Esophagus squamous epithelium (tissue), 5 donors: ENCODE measurements around the gene MYO1B. TPM values are rescaled to one million over a fixed set of nuclear protein-coding genes. Genes with fewer than 3 reads are reported as not detected.

Source experiments
- DNase-seq: peaks from one replicate; lab custom pipeline; 2025; lab: John Stamatoyannopoulos, UW
- H3K27ac ChIP-seq, 4 donors: fragments of 200-600 bp; sonication (generic); one replicate each; pipeline ENCODE4 v1.5.1; 2016 to 2019; ENCODE audit warnings: mild to moderate bottlenecking in 1 of 4
- H3K27me3 ChIP-seq, 4 donors: fragments of 200-600 bp; sonication (generic); 1 replicate in 3 of 4; 2 replicates in 1 of 4; pipeline versions ENCODE4 v1.5.1 to v1.6.0; 2017 to 2021; ENCODE audit warnings: antibody characterized with exemption in 1 of 4
- H3K36me3 ChIP-seq, 3 donors: fragments of 200-600 bp; sonication (generic); one replicate each; pipeline ENCODE4 v1.5.1; 2016 to 2019
- H3K4me1 ChIP-seq, 3 donors: fragments of 200-600 bp; sonication (generic); one replicate each; pipeline ENCODE4 v1.5.1; 2017 to 2019
- H3K4me3 ChIP-seq, 4 donors: fragments of 200-600 bp; sonication (generic); 1 replicate in 3 of 4; 2 replicates in 1 of 4; pipeline ENCODE4 v1.5.1; 2016 to 2019; ENCODE audit warnings: mild to moderate bottlenecking in 2 of 4, moderate library complexity in 1 of 4
- H3K9me3 ChIP-seq, 3 donors: fragments of 200-600 bp; sonication (generic); one replicate each; pipeline ENCODE4 v1.5.1; 2016 to 2019
- CTCF ChIP-seq, 6 experiments: fragments of 450-650 bp in 4 of 6; fragments of 200-600 bp in 2 of 6; sonication (generic) in 2 of 6; IDR thresholded peaks; one replicate each; pipeline ENCODE4 v1.5.1; 2016 to 2019; ENCODE audit warnings: antibody characterized with exemption in 6 of 6, mild to moderate bottlenecking in 4 of 6, moderate library complexity in 4 of 6
- POLR2A ChIP-seq, 4 donors: fragments of 450-650 bp; IDR thresholded peaks; one replicate each; pipeline ENCODE4 v1.6.1; 2017; ENCODE audit warnings: antibody characterized with exemption in 4 of 4, mild to moderate bottlenecking in 4 of 4, moderate library complexity in 3 of 4
- WGBS, 2 donors: methylation state at CpG; one replicate each; pipeline ENCODE4 v1.1.5; 2018; 5-methylcytosine and 5-hydroxymethylcytosine counted together
- intact Hi-C: fragments of 100-400 bp; cut with DNase I; formaldehyde crosslinking; loops from one replicate; pipeline ENCODE4 v1.15.0; 2022
- total RNA-seq, 4 donors: library from RNA; depleted of rRNA; stranded (reverse); fragments of >200 nt; gene quantifications; one replicate each; pipeline ENCODE4 v1.1.0, GENCODE V29; 2016
- donor health status: DM: yes; HTN: yes; CAD: no.

MYO1B gene
- total RNA-seq, 4 donors from 2014 or later, result 24.6 to 152 (median 37.5) TPM

GRCh38 chr2:191202209-191202721 lies 42.9 kb upstream of the MYO1B start:
- WGBS, 2 donors, result 16% methylated on average over 2 of the region's 2 CpGs
- Histone ChIP-seq H3K27me3 (no peaks in the 10 kb centered on the region), H3K36me3 (no peaks in the 10 kb centered on the region), H3K9me3 (no peaks in the 10 kb centered on the region), H3K4me1 (peaks cover 0 to 17% (median 9%) of the 10 kb centered on the region in 3 donors), H3K4me3 (no peak overlapping the region), H3K27ac (peak overlapping the region in 3 of 4 donors; percentile 42 to 74 (median 45))
- TF ChIP-seq POLR2A (IDR thresholded peaks at IDR 0.05) (no peak), CTCF (IDR thresholded peaks at IDR 0.05) (no peak)
- intact Hi-C loops, result no loop called here
- DNase-seq, result no peak

- no peak for DNase-seq
- intact Hi-C loops, result no loop called here
- Histone ChIP-seq H3K9me3 (no peaks in the 10 kb centered on the region), H3K27me3 (no peaks in the 10 kb centered on the region), H3K4me1 (peaks cover 0 to 17% (median 9%) of the 10 kb centered on the region in 3 donors), H3K4me3 (no peak overlapping the region), H3K36me3 (no peaks in the 10 kb centered on the region), H3K27ac (peak overlapping the region in 3 of 4 donors; percentile 42 to 74 (median 45))
- TF ChIP-seq CTCF (IDR thresholded peaks at IDR 0.05) (no peak), POLR2A (IDR thresholded peaks at IDR 0.05) (no peak)
- WGBS, 2 donors, result 13 to 23% methylated on average over 5 of the region's 5 CpGs
Measured at GRCh38 chr2:191202881-191203397, 42.3 kb upstream of the MYO1B start.

GRCh38 chr2:191204433-191204832 lies 40.8 kb upstream of the MYO1B start:
- DNase-seq, result no peak
- 48 to 54% methylated on average over 4 of the region's 4 CpGs for WGBS, 2 donors

GRCh38 chr2:191206613-191207471 lies 38.4 kb upstream of the MYO1B start:
- no peaks in the 10 kb centered on the region for H3K36me3 ChIP-seq
- no peak for DNase-seq
- H3K9me3 ChIP-seq, result no peaks in the 10 kb centered on the region
- H3K27ac ChIP-seq, result peak overlapping the region in 1 of 4 donors; percentile 34
- H3K27me3 ChIP-seq, result no peaks in the 10 kb centered on the region
- H3K4me3 ChIP-seq, result no peak overlapping the region
- WGBS, 2 donors, result 86 to 88% methylated on average over 13 of the region's 13 CpGs
- peaks cover 0 to 14% (median 9%) of the 10 kb centered on the region in 3 donors for H3K4me1 ChIP-seq
- intact Hi-C loops, result no loop called here
- no peak for TF ChIP-seq CTCF (IDR thresholded peaks at IDR 0.05)

More at GRCh38 chr2:191204433-191204832, 40.8 kb upstream of the MYO1B start:
- intact Hi-C loops, result no loop called here
- TF ChIP-seq CTCF (IDR thresholded peaks at IDR 0.05) (no peak), POLR2A (IDR thresholded peaks at IDR 0.05) (no peak)
- Histone ChIP-seq H3K27ac (no peak overlapping the region), H3K9me3 (no peaks in the 10 kb centered on the region), H3K4me1 (peaks cover 0 to 17% (median 9%) of the 10 kb centered on the region in 3 donors), H3K4me3 (peak overlapping the region in 1 of 4 donors; percentile 23), H3K36me3 (no peaks in the 10 kb centered on the region), H3K27me3 (no peaks in the 10 kb centered on the region)

- no peak overlapping the region for H3K27ac ChIP-seq
- H3K27me3 ChIP-seq, result no peaks in the 10 kb centered on the region
- 65 to 74% methylated on average over 1 of the region's 1 CpG for WGBS, 2 donors
- no peak for TF ChIP-seq CTCF (IDR thresholded peaks at IDR 0.05)
- no peak for TF ChIP-seq POLR2A (IDR thresholded peaks at IDR 0.05)
- H3K9me3 ChIP-seq, result no peaks in the 10 kb centered on the region
- no peak for DNase-seq
- intact Hi-C loops, result no loop called here
- H3K4me1 ChIP-seq, result peaks cover 0 to 3% (median 0%) of the 10 kb centered on the region in 3 donors
- H3K4me3 ChIP-seq, result no peak overlapping the region
- no peaks in the 10 kb centered on the region for H3K36me3 ChIP-seq
Measured at GRCh38 chr2:191209340-191209739, 35.9 kb upstream of the MYO1B start.
